Stimulated activated CD4-positive, alpha-beta T cell treated with anti-CD3 and anti-CD28 coated beads, Interleukin-4, amount 100 ng/mL, for 48 hours (primary cell): ENCODE measurements around the gene ABHD1.

Experiments
- DNase-seq, 2 donors: peaks; one replicate each; pipeline ENCODE4 v3.0.0-alpha.2; 2020; ENCODE audit warnings: low read depth in 2 of 2

The ABHD1 gene

GRCh38 chr2:27135478-27135955 lies 11.9 kb downstream of the ABHD1 start:
- no peak for DNase-seq

- DNase-seq, result no peak
Measured at GRCh38 chr2:27136751-27137150, 13.1 kb downstream of the ABHD1 start.

GRCh38 chr2:27137322-27137935 lies 13.8 kb downstream of the ABHD1 start:
- no peak for DNase-seq

- no peak for DNase-seq
Measured at GRCh38 chr2:27138111-27138510, 14.5 kb downstream of the ABHD1 start.

- DNase-seq, result no peak
Measured at GRCh38 chr2:27139310-27139709, 15.7 kb downstream of the ABHD1 start, which contains the start of gene PRR30. Gene PRR30, minus strand, starts transcription at chr2:27139410. Its CDS starts 1,081 bp downstream, at chr2:27138329.

- DNase-seq, result no peak
Measured at GRCh38 chr2:27143285-27143684, 19.7 kb downstream of the ABHD1 start.

- no peak for DNase-seq
Measured at GRCh38 chr2:27145682-27146081, 22.1 kb downstream of the ABHD1 start.

GRCh38 chr2:27147935-27148334 lies 24.3 kb downstream of the ABHD1 start:
- DNase-seq, result no peak

GRCh38 chr2:27148801-27149439 lies 25.3 kb downstream of the ABHD1 start, which contains the start of gene TCF23:
Gene TCF23, plus strand, starts transcription at chr2:27149004. Its CDS starts 130 bp downstream, at chr2:27149134.
- no peak for DNase-seq

GRCh38 chr2:27149570-27150405 lies 26.2 kb downstream of the ABHD1 start:
- no peak for DNase-seq

GRCh38 chr2:27150639-27151230 lies 27.1 kb downstream of the ABHD1 start:
- DNase-seq, result no peak

GRCh38 chr2:27152102-27152795 lies 28.6 kb downstream of the ABHD1 start:
- DNase-seq, result no peak

- no peak for DNase-seq
Measured at GRCh38 chr2:27152796-27153464, 29.3 kb downstream of the ABHD1 start.

- no peak for DNase-seq
Measured at GRCh38 chr2:27154488-27154887, 30.9 kb downstream of the ABHD1 start.

GRCh38 chr2:27155069-27155520 lies 31.5 kb downstream of the ABHD1 start:
- DNase-seq, result no peak

- no peak for DNase-seq
Measured at GRCh38 chr2:27158468-27158867, 34.9 kb downstream of the ABHD1 start.

GRCh38 chr2:27159271-27159670 lies 35.7 kb downstream of the ABHD1 start:
- DNase-seq, result no peak

GRCh38 chr2:27160191-27160590 lies 36.6 kb downstream of the ABHD1 start:
- DNase-seq, result no peak

GRCh38 chr2:27162151-27163121 lies 38.8 kb downstream of the ABHD1 start:
- no peak for DNase-seq
